ENCODE data around the gene GSDME.

Gene GSDME

DNA sequence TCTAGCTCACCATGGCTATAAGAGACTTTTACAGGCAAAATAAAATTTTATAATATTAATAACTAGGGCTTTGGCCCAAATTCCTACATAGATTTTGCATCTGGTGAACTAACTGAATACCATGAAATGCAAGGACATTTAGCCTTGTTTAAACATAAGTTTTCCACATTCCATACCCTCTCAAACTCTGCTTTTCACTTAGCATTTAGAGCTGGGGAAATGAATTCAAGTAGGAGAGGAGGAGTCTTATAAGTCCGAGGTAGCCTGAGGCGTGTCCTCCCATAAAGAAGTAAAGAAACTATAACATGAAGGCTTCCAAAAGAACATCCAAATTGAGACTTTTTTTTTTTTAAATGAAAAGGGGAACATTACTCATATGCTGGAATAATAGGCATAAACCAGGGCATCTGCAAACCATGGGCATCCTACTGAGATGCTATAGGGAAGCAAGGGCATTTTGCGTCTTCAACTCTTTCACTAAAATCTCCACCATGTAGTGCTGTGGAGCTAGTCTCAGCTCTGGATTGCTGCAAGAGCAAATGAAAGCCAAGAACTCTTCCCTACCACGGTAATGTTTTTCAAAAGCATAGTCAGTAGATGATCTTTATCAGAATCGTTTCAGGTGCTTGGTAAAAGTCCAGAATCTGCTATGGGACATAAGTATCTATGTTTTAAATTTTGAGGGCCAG lies 104.9 kb downstream of the GSDME start:
- no peak for DNase-seq (ENCODE audit: low spot score)
